Measurements from ENCODE around the gene PON3. TPM values are rescaled to one million over a fixed set of nuclear protein-coding genes. Genes with fewer than 3 reads are reported as not detected.

PON3 gene
- total RNA-seq, 1 experiment from 2014 or later, result not detected

DNA sequence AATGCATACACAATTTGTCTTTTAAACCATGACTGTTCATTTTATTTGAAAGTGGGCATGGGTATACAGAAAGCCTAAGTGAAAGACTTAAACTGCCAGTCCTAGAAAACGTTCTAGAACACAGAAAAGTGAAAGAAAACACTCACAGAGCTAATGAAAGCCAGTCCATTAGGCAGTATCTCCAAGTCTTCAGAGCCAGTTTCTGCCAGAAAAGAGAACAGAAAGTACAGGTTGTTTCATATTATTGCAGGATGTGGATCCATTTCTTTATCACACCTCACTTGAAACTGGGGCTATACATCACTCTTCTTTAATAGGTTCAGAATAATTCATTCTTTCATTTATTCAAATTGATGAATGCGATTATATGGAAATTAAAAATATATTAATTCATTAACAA lies 79.6 kb downstream of the PON3 start:
- Histone ChIP-seq H3K4me1 (ENCODE audit: insufficient read depth, low read length) (no peaks in the 10 kb centered on the region), H3K56ac (ENCODE audit: insufficient read length, low read depth, low read length) (no peak overlapping the region), H2BK5ac (ENCODE audit: insufficient read length, low read length) (no peak overlapping the region), H3K79me2 (ENCODE audit: insufficient read depth, low read length) (no peaks in the 10 kb centered on the region), H3K18ac (ENCODE audit: insufficient read length, low read depth, low read length) (no peak overlapping the region), H3K27ac (ENCODE audit: insufficient read length, low read depth, low read length) (no peak overlapping the region), H2BK12ac (ENCODE audit: insufficient read length, low read depth, low read length) (no peak overlapping the region), H3K4ac (ENCODE audit: low read depth, low read length) (no peak overlapping the region), H3K23ac (ENCODE audit: insufficient read length, low read depth, low read length) (no peak overlapping the region), H2AFZ (ENCODE audit: low read length) (no peak overlapping the region), H2BK120ac (ENCODE audit: low read depth, low read length, poor library complexity, severe bottlenecking) (no peak overlapping the region), H4K5ac (ENCODE audit: insufficient read length, low read depth, low read length) (no peak overlapping the region), H3K27me3 (ENCODE audit: insufficient read depth, low read length) (no peaks in the 10 kb centered on the region), H3K9me3 (ENCODE audit: control insufficient read depth, low read depth, low read length) (no peaks in the 10 kb centered on the region), H2BK15ac (ENCODE audit: low read depth, low read length) (no peak overlapping the region), H3K9ac (ENCODE audit: extremely low read depth, insufficient read length, low read length) (no peak overlapping the region), H3K14ac (ENCODE audit: insufficient read depth, low read length) (no peak overlapping the region), H2AK5ac (ENCODE audit: insufficient read length, low read length) (no peak overlapping the region), H3K23me2 (ENCODE audit: insufficient read length, low read depth, low read length, poor library complexity, severe bottlenecking) (no peaks in the 10 kb centered on the region), H3T11ph (ENCODE audit: low read length) (no peak overlapping the region), H3K79me1 (ENCODE audit: insufficient read depth, low read depth, low read length, poor library complexity, severe bottlenecking) (no peaks in the 10 kb centered on the region), H4K20me1 (ENCODE audit: control insufficient read depth, insufficient read depth, insufficient read length) (no peaks in the 10 kb centered on the region), H2BK20ac (ENCODE audit: low read depth, low read length, poor library complexity, severe bottlenecking) (no peak overlapping the region), H4K8ac (replicated peaks; ENCODE audit: insufficient read length, low read depth, low read length) (no peak overlapping the region), H3K4me2 (ENCODE audit: insufficient read depth, insufficient read length, low read length) (no peak overlapping the region), H4K91ac (ENCODE audit: insufficient read length, low read depth, low read length) (no peak overlapping the region)
- Mint-ChIP-seq H3K9me3 (no peaks in the 10 kb centered on the region; a peak in 1 of 5 replicates), H3K27ac (no peak overlapping the region), H3K36me3 (ENCODE audit: insufficient read depth in 1 of 3, low read depth in 3 of 3) (no peaks in the 10 kb centered on the region), H3K27me3 (ENCODE audit: low read depth) (no peaks in the 10 kb centered on the region; the same call in none of the 2 replicates), H3K4me1 (peaks cover 2 to 10% of the 10 kb centered on the region in 2 experiments; a peak in 3 of 4 replicates), H3K4me3 (no peak overlapping the region)
- TF ChIP-seq, protein P1, sequence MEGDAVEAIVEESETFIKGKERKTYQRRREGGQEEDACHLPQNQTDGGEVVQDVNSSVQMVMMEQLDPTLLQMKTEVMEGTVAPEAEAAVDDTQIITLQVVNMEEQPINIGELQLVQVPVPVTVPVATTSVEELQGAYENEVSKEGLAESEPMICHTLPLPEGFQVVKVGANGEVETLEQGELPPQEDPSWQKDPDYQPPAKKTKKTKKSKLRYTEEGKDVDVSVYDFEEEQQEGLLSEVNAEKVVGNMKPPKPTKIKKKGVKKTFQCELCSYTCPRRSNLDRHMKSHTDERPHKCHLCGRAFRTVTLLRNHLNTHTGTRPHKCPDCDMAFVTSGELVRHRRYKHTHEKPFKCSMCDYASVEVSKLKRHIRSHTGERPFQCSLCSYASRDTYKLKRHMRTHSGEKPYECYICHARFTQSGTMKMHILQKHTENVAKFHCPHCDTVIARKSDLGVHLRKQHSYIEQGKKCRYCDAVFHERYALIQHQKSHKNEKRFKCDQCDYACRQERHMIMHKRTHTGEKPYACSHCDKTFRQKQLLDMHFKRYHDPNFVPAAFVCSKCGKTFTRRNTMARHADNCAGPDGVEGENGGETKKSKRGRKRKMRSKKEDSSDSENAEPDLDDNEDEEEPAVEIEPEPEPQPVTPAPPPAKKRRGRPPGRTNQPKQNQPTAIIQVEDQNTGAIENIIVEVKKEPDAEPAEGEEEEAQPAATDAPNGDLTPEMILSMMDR (conservative IDR thresholded peaks at IDR 0.05), result no peak
- WGBS (ENCODE audit: extremely low coverage, insufficient read length, low lambda C conversion rate), result no CpG with 5 or more reads among the region's 2 CpGs
- no peak for DNase-seq
